GM13976 (cell line): Measurements from ENCODE around the gene U2SURP.

Source experiments
- DNase-seq: peaks from one replicate; pipeline ENCODE4 v3.0.0; 2012; ENCODE audit warnings: low spot score
- CTCF ChIP-seq: IDR thresholded peaks from 2 replicates; pipeline ENCODE4 v1.5.1; 2012; ENCODE audit warnings: borderline replicate concordance, mild to moderate bottlenecking; ENCODE audit not compliant: insufficient read depth; ENCODE audit errors: extremely low read depth, missing control alignments, control extremely low read depth
- in situ Hi-C: fragments of 300-500 bp; cut with MboI; formaldehyde crosslinking; loops from one replicate; pipeline ENCODE4 v1.12.0; 2022; ENCODE audit warnings: low sequenced_read_pairs, mixed read lengths, inconsistent platforms; ENCODE audit not compliant: unreplicated experiment

U2SURP gene

GRCh38 chr3:143105170-143105569, 103.8 kb downstream of the U2SURP start:
- in situ Hi-C loops, result no loop called here
- TF ChIP-seq CTCF, result no peak
- no peak for DNase-seq

- TF ChIP-seq CTCF, result no peak
- in situ Hi-C loops, result no loop called here
- DNase-seq, result no peak
Observed at GRCh38 chr3:143109861-143110260, 108.5 kb downstream of the U2SURP start.
